Measurements from ENCODE around the gene FLT1.

Gene FLT1

DNA sequence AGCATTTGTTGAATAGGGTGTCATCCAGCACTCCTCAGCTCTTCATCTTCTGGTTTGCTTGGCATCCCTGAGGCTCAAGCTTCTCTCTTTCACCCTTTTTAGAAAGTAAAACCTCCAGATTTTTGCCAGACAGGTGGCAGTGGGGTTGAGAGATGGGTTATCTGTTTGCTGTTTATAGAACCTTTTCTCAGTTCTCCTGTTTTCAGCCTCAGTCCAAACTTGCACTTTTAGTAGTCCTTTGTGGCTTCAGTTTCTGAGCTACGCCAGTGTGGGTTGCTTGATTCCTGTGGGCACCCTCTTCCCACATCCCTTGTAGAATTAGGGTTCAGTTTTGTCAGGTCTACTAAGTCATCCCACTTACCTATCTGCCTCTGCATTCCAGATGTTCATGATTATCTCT lies 208.7 kb downstream of the FLT1 start:
- Histone ChIP-seq H3K27me3 (ENCODE audit: control insufficient read depth, low read length) (no peaks in the 10 kb centered on the region), H3F3A (ENCODE audit: control insufficient read depth, insufficient read depth) (no peaks in the 10 kb centered on the region), H3K27ac (ENCODE audit: low read depth, low read length) (no peak overlapping the region), H3K9me3 (ENCODE audit: control insufficient read depth, insufficient read depth, low read length) (no peaks in the 10 kb centered on the region), H3K4me2 (ENCODE audit: low read length) (no peak overlapping the region), H3K36me3 (ENCODE audit: control insufficient read depth, low read length) (peaks cover 52% of the 10 kb centered on the region), H3K4me3 (ENCODE audit: low read length) (no peak overlapping the region), H4K20me1 (ENCODE audit: control insufficient read depth, insufficient read depth, low read depth, low read length) (no peaks in the 10 kb centered on the region), H3K4me1 (ENCODE audit: control insufficient read depth, low read length) (peaks cover 13% of the 10 kb centered on the region), H3K79me2 (ENCODE audit: control insufficient read depth, low read length) (no peaks in the 10 kb centered on the region), H3K9me2 (replicated peaks; ENCODE audit: control insufficient read depth, low read length) (no peaks in the 10 kb centered on the region)
- no peak for TF ChIP-seq EZH2phosphoT487 (IDR thresholded peaks at IDR 0.05; ENCODE audit: borderline replicate concordance, low read length)
- TF ChIP-seq, protein P1, sequence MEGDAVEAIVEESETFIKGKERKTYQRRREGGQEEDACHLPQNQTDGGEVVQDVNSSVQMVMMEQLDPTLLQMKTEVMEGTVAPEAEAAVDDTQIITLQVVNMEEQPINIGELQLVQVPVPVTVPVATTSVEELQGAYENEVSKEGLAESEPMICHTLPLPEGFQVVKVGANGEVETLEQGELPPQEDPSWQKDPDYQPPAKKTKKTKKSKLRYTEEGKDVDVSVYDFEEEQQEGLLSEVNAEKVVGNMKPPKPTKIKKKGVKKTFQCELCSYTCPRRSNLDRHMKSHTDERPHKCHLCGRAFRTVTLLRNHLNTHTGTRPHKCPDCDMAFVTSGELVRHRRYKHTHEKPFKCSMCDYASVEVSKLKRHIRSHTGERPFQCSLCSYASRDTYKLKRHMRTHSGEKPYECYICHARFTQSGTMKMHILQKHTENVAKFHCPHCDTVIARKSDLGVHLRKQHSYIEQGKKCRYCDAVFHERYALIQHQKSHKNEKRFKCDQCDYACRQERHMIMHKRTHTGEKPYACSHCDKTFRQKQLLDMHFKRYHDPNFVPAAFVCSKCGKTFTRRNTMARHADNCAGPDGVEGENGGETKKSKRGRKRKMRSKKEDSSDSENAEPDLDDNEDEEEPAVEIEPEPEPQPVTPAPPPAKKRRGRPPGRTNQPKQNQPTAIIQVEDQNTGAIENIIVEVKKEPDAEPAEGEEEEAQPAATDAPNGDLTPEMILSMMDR (IDR thresholded peaks at IDR 0.05; ENCODE audit: low read depth, low read length, poor library complexity, severe bottlenecking), result no peak

DNA sequence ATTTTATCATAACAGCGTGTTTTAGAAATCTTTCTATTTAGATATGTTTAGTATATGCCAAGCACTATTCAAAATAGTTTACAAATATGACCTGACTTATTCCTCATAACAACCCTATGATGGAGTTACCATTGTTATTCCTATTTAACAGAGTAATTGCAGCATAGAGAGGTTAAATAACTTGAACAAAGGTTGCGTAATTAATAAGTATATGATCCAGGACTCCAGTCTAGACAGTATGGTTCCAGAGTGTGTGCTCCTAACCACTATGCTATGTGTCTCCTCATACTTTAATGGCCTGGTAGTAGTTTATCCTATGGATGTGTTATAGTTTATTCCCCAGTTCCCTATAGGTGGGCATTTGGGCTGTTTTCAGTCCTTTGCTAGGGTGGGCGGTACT lies 211.3 kb downstream of the FLT1 start:
- TF ChIP-seq, protein P1 (IDR thresholded peaks at IDR 0.05; ENCODE audit: low read depth, low read length, poor library complexity, severe bottlenecking), result no peak
- TF ChIP-seq EZH2phosphoT487 (IDR thresholded peaks at IDR 0.05; ENCODE audit: borderline replicate concordance, low read length), result no peak
- H3K4me3 ChIP-seq (ENCODE audit: low read length), result no peak overlapping the region
- H3K9me3 ChIP-seq (ENCODE audit: control insufficient read depth, insufficient read depth, low read length), result no peaks in the 10 kb centered on the region
- no peak overlapping the region for H3K27ac ChIP-seq (ENCODE audit: low read depth, low read length)
- H3K9me2 ChIP-seq (replicated peaks; ENCODE audit: control insufficient read depth, low read length), result no peaks in the 10 kb centered on the region
- H4K20me1 ChIP-seq (ENCODE audit: control insufficient read depth, insufficient read depth, low read depth, low read length), result no peaks in the 10 kb centered on the region
- H3K4me2 ChIP-seq (ENCODE audit: low read length), result no peak overlapping the region
- no peaks in the 10 kb centered on the region for H3K27me3 ChIP-seq (ENCODE audit: control insufficient read depth, low read length)
- H3K79me2 ChIP-seq (ENCODE audit: control insufficient read depth, low read length), result no peaks in the 10 kb centered on the region
- no peaks in the 10 kb centered on the region for H3F3A ChIP-seq (ENCODE audit: control insufficient read depth, insufficient read depth)
- peaks cover 67% of the 10 kb centered on the region for H3K36me3 ChIP-seq (ENCODE audit: control insufficient read depth, low read length)
- H3K4me1 ChIP-seq (ENCODE audit: control insufficient read depth, low read length), result peaks cover 25% of the 10 kb centered on the region

DNA sequence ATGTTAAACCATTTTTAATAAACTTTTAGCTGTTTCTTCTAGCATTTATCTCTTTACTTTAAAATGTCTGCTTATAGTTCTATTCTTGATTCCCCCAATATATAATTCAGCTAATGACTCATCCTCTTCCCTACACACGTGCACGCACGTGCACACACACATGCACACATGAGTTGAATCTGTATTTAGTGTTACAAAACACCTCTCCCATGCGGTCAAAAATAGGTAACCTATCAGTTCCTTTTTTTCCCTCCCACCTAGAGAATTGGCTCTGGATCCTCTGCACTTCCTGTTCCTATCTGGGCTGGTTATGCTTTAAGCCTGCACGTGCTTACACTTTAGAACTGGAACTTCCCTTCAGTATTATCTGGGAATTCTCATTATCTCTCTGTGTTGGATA lies 212.5 kb downstream of the FLT1 start:
- Histone ChIP-seq H3K4me1 (ENCODE audit: control insufficient read depth, low read length) (peaks cover 25% of the 10 kb centered on the region), H4K20me1 (ENCODE audit: control insufficient read depth, insufficient read depth, low read depth, low read length) (no peaks in the 10 kb centered on the region), H3K27me3 (ENCODE audit: control insufficient read depth, low read length) (no peaks in the 10 kb centered on the region), H3K27ac (ENCODE audit: low read depth, low read length) (no peak overlapping the region), H3K4me2 (ENCODE audit: low read length) (no peak overlapping the region), H3F3A (ENCODE audit: control insufficient read depth, insufficient read depth) (no peaks in the 10 kb centered on the region), H3K36me3 (ENCODE audit: control insufficient read depth, low read length) (peaks cover 64% of the 10 kb centered on the region), H3K4me3 (ENCODE audit: low read length) (no peak overlapping the region), H3K9me2 (replicated peaks; ENCODE audit: control insufficient read depth, low read length) (no peaks in the 10 kb centered on the region), H3K9me3 (ENCODE audit: control insufficient read depth, insufficient read depth, low read length) (no peaks in the 10 kb centered on the region), H3K79me2 (ENCODE audit: control insufficient read depth, low read length) (no peaks in the 10 kb centered on the region)
- TF ChIP-seq, protein P1 (IDR thresholded peaks at IDR 0.05; ENCODE audit: low read depth, low read length, poor library complexity, severe bottlenecking), result no peak
- TF ChIP-seq EZH2phosphoT487 (IDR thresholded peaks at IDR 0.05; ENCODE audit: borderline replicate concordance, low read length), result no peak

All from DOHH2 (cell line).